ENCODE results near the gene ABCD3. TPM values are rescaled to one million over a fixed set of nuclear protein-coding genes. Genes with fewer than 3 reads are reported as not detected.

The ABCD3 gene
- total RNA-seq, 6 experiments from 2014 or later, result 54.9 to 94.0 (median 65.6) TPM

DNA sequence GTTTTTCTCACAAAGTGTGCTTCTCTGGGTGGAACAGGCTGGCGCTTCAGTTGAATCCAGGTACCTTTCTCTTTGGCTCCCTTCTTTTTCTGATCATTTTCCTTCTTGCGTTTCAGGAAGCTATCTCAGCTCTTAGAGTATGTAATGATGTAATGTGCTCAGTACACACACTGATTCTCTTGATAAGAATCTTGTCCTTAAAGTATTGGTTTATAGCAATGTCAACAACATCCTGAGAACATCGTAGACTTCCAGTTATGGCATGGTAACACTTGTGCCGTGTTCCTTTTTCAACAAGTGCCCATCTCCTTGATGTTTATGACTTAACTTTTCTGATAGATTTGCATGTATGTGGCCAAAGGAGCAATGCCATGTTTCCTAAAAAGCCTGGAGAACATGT, 11.7 kb upstream of the ABCD3 start:
- ATAC-seq (no peak), DNase-seq (no peak)
- WGBS (ENCODE audit: insufficient coverage, low coverage, low lambda C conversion rate, missing lambda C conversion rate), result 82% methylated on average over 4 of the region's 4 CpGs
- intact Hi-C loops (cut with DNase I), result no loop called here
- Histone ChIP-seq H3K4me3 (no peak overlapping the region), H3K27ac (no peak overlapping the region), H3K36me3 (no peaks in the 10 kb centered on the region), H3K27me3 (no peaks in the 10 kb centered on the region), H3K9me3 (no peaks in the 10 kb centered on the region), H3K4me1 (no peaks in the 10 kb centered on the region)
- TF ChIP-seq, protein P1, sequence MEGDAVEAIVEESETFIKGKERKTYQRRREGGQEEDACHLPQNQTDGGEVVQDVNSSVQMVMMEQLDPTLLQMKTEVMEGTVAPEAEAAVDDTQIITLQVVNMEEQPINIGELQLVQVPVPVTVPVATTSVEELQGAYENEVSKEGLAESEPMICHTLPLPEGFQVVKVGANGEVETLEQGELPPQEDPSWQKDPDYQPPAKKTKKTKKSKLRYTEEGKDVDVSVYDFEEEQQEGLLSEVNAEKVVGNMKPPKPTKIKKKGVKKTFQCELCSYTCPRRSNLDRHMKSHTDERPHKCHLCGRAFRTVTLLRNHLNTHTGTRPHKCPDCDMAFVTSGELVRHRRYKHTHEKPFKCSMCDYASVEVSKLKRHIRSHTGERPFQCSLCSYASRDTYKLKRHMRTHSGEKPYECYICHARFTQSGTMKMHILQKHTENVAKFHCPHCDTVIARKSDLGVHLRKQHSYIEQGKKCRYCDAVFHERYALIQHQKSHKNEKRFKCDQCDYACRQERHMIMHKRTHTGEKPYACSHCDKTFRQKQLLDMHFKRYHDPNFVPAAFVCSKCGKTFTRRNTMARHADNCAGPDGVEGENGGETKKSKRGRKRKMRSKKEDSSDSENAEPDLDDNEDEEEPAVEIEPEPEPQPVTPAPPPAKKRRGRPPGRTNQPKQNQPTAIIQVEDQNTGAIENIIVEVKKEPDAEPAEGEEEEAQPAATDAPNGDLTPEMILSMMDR (IDR thresholded peaks at IDR 0.05), result no peak
- TF ChIP-seq POLR2A (IDR thresholded peaks at IDR 0.05), result no peak

DNA sequence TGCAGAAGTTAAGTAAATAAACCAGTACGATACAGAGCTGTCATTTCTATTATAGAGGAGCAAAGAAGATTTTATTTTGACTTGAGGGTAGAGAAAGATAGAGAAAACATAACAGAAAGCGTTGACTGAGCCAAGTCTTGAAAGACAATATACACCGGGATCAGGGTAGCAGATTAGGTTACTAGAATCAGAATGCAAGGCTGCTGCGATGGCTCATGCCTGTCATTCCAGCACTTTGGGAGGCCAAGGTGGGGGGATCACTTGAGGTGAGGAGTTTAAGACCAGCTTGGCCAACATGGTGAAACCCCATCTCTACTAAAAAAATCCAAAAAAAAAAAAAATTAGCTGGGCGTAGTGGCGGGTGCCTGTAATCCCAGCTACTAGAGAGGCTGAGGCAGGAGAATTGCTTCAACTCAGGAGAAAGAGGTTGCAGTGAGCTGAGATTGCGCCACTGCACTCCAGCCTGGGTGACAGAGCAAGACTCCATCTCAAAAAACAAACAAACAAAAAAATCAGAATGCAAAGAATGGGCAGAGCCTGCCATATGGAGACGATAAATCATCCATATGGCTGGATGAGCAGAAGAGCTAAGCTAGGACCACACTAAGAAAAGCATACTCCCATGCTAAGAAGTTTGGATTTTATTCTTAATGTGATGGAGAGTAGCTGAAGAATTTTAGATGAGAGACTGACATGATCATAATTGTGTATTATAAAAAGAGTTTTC, 9.9 kb upstream of the ABCD3 start:
- no peak for TF ChIP-seq POLR2A (IDR thresholded peaks at IDR 0.05)
- TF ChIP-seq, protein P1 (IDR thresholded peaks at IDR 0.05), result no peak
- DNase-seq, result no peak
- ATAC-seq, result no peak
- Histone ChIP-seq H3K4me1 (no peaks in the 10 kb centered on the region), H3K4me3 (no peak overlapping the region), H3K27ac (no peak overlapping the region), H3K9me3 (no peaks in the 10 kb centered on the region), H3K27me3 (no peaks in the 10 kb centered on the region), H3K36me3 (no peaks in the 10 kb centered on the region)
- WGBS (ENCODE audit: insufficient coverage, low coverage, low lambda C conversion rate, missing lambda C conversion rate), result 83% methylated on average over 8 of the region's 8 CpGs
- intact Hi-C loops (cut with DNase I), result no loop called here

DNA sequence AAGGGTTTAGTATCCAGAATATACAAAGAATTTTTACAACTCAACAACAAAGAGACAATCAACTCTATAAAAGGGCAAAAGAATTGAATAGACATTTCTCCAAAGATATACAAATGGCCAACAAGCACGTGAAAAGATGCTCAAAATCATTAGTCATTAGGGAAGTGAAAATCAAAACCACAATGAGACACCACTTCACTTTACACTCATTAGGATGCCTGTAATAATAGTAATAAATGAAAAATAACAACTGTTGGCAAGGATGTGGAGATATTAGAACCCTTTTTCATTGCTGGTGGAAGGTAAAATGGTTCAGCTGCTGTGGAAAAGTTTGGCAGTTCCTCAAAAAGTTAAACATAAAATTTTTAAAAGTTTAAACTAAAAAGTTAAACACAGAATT, 7.0 kb upstream of the ABCD3 start:
- Histone ChIP-seq H3K36me3 (no peaks in the 10 kb centered on the region), H3K27ac (no peak overlapping the region), H3K9me3 (no peaks in the 10 kb centered on the region), H3K4me3 (no peak overlapping the region), H3K27me3 (no peaks in the 10 kb centered on the region), H3K4me1 (no peaks in the 10 kb centered on the region)
- DNase-seq (no peak), ATAC-seq (no peak)
- TF ChIP-seq POLR2A (IDR thresholded peaks at IDR 0.05), result no peak
- TF ChIP-seq, protein P1 (IDR thresholded peaks at IDR 0.05), result no peak
- WGBS (ENCODE audit: insufficient coverage, low coverage, low lambda C conversion rate, missing lambda C conversion rate), result 33% methylated on average over 1 of the region's 1 CpG
- intact Hi-C loops (cut with DNase I), result no loop called here

DNA sequence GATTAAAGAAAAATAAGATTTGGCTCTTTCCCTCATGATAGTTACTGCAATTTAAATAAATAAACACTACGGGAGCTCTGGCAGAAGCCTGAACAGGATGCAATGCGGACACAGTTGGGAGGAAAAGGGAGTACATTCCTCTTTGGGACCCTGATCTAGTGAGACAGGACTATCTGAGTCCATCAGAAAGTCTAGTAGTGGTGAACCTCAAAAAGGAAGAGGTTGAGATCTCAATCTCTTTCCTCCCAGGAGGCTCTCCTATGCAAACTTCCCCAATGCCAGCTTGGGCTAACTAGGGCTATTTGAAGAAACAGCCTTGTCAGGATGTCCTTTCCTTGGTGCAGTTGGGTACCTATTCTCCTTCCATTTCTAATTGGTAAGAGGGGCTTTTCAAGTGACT, 4.9 kb upstream of the ABCD3 start:
- Histone ChIP-seq H3K27ac (no peak overlapping the region), H3K36me3 (no peaks in the 10 kb centered on the region), H3K4me1 (peaks cover 0 to 7% (median 0%) of the 10 kb centered on the region in 4 donors), H3K9me3 (no peaks in the 10 kb centered on the region), H3K27me3 (no peaks in the 10 kb centered on the region), H3K4me3 (no peak overlapping the region)
- 42% methylated on average over 2 of the region's 2 CpGs for WGBS (ENCODE audit: insufficient coverage, low coverage, low lambda C conversion rate, missing lambda C conversion rate)
- DNase-seq (no peak), ATAC-seq (no peak)
- intact Hi-C loops (cut with DNase I), result no loop called here
- TF ChIP-seq, protein P1 (IDR thresholded peaks at IDR 0.05), result no peak
- TF ChIP-seq POLR2A (IDR thresholded peaks at IDR 0.05), result no peak

Measured in right lobe of liver (tissue), 6 donors.